ENCODE measurements around the gene ASB18. TPM values are rescaled to one million over a fixed set of nuclear protein-coding genes. Genes with fewer than 3 reads are reported as not detected.

ASB18 gene
- total and polyA plus RNA-seq, 2 of the 8 experiments (the other 6 are each of a cell fraction or from before 2014, with no cell fraction given), result not detected

DNA sequence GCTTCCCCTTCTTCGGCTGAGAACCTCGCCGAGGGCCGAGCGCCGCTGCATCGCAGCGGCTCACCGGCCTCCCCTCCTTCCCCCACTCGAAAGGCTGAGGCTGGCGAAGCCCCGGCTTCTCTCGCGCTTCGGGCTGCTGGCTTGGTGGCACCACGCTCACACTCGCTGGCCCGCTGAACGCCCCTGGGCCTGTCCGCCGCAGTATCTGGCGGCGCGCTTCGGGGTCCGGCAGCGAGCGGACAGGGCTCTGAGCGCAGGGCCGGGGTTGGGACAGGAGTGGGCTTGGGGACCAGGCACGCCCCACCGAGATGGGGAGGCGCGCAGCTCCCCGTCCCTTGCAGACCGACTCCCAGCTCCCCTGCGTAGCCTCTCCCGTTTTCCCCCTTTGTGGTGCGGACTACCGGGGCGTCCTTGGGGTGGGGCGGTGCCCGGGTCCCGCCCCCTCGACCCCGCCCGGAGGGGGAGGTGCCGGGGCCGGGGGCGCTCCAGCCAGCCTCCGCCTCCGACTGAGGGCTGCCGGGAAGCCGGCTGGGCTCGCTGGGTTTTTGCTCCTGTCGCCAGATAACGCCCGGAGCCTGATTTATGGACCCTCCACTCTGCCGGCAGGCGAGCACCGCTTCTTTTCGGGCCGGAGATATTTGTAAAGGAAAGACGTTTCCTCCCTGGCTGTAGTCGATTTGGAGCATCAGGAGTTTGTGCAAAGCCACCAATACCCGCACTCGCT is 99.8 kb downstream of the ASB18 start:
- Histone ChIP-seq H3K14ac (ENCODE audit: insufficient read length) (no peak overlapping the region), H3K18ac (ENCODE audit: extremely low read depth, low read length) (peak overlapping the region; percentile 87), H3K9ac (replicated peaks in 1 of 4; ENCODE audit: extremely low read depth in 1 of 4, low read depth in 3 of 4, low read length in 3 of 4) (no peak overlapping the region), H3K23ac (ENCODE audit: insufficient read length) (no peak overlapping the region), H3K4me1 (replicated peaks in 1 of 4; ENCODE audit: control insufficient read depth in 3 of 4, insufficient read depth in 4 of 4, low read length in 3 of 4) (peaks cover 12 to 50% (median 42%) of the 10 kb centered on the region in 4 experiments), H2BK20ac (ENCODE audit: low read length) (no peak overlapping the region), H3K27me3 (replicated peaks in 1 of 4; ENCODE audit: control insufficient read depth in 3 of 4, extremely low read depth in 1 of 4, insufficient read depth in 3 of 4, low read length in 3 of 4) (peaks cover 90 to 99% (median 95%) of the 10 kb centered on the region in 4 experiments), H2BK15ac (ENCODE audit: low read length) (no peak overlapping the region; the same call in 1 of the 2 replicates), H3K79me1 (ENCODE audit: low read depth, low read length) (no peaks in the 10 kb centered on the region), H3K27ac (ENCODE audit: low read depth, low read length) (no peak overlapping the region), H3K79me2 (ENCODE audit: control insufficient read depth in 1 of 2, insufficient read depth in 2 of 2, low read length in 2 of 2) (no peaks in the 10 kb centered on the region), H3K4me2 (ENCODE audit: insufficient read depth in 1 of 2, low read depth in 2 of 2, low read length in 2 of 2) (peak overlapping the region; percentile 47 to 72), H2BK120ac (replicated peaks; ENCODE audit: low read depth, low read length) (no peak overlapping the region), H3K23me2 (ENCODE audit: low read depth, low read length) (peaks cover 23% of the 10 kb centered on the region; the same call in 1 of the 2 replicates), H4K91ac (replicated peaks; ENCODE audit: insufficient read length, low read length) (peak overlapping the region; percentile 65), H3K36me3 (ENCODE audit: control insufficient read depth in 2 of 4, insufficient read depth in 4 of 4, low read length in 3 of 4) (peaks cover 0 to 4% (median 0%) of the 10 kb centered on the region in 4 experiments; a peak in 2 of 8 replicates), H2BK5ac (ENCODE audit: low read depth, low read length) (peak overlapping the region; percentile 66; the same call in 1 of the 2 replicates), H2AK5ac (ENCODE audit: low read depth, low read length) (no peak overlapping the region), H3K56ac (replicated peaks; ENCODE audit: insufficient read length, low read depth, low read length) (no peak overlapping the region), H3K4ac (replicated peaks; ENCODE audit: insufficient read length, low read depth, low read length) (no peak overlapping the region), H3K4me3 (ENCODE audit: extremely low read depth in 1 of 4, insufficient read depth in 2 of 4, low read depth in 3 of 4, low read length in 4 of 4) (peak overlapping the region; percentile 7 to 60 (median 32)), H4K20me1 (replicated peaks in 1 of 2; ENCODE audit: control insufficient read depth in 1 of 2, insufficient read depth in 2 of 2, low read length in 2 of 2) (peaks cover 18% of the 10 kb centered on the region in 2 experiments), H4K5ac (ENCODE audit: insufficient read length, low read depth, low read length) (no peak overlapping the region), H2AFZ (ENCODE audit: low read length) (no peak overlapping the region), H2BK12ac (ENCODE audit: low read depth, low read length) (0 out of 2 replicates have a peak overlapping the region, but pooled peaks have one; percentile 27), H4K8ac (ENCODE audit: extremely low read depth, insufficient read depth, low read length) (no peak overlapping the region; the same call in 1 of the 2 replicates), H3K9me3 (ENCODE audit: insufficient read depth in 2 of 2, low read depth in 1 of 2, low read length in 1 of 2) (no peaks in the 10 kb centered on the region)
- FAIRE-seq, result no peak
- POLR2A ChIA-PET (ENCODE audit: partially characterized antibody), result no interaction called here
- peak in 1 of 2 experiments; percentile 81 for DNase-seq (ENCODE audit: low read depth in 1 of 2, low spot score in 2 of 2)
- WGBS, 2 experiments (ENCODE audit: extremely low coverage in 1 of 2, insufficient coverage in 1 of 2, insufficient read length in 1 of 2, insufficient replicate concordance in 2 of 2, low coverage in 1 of 2, low lambda C conversion rate in 2 of 2, missing lambda C conversion rate in 1 of 2), result 1% methylated on average over 43 of the region's 67 CpGs; no CpG with 5 or more reads in 1 of the 2 experiments
- CTCF ChIA-PET (ENCODE audit: partially characterized antibody), result interaction anchor here (1.0 to 2.9 kb wide), 3 partner anchors 10 to 14 kb away, joined by 4 to 16 read pairs (median 6); no protein-coding TSS in a partner anchor
- TF ChIP-seq TBP (IDR thresholded peaks at IDR 0.05; ENCODE audit: low read depth, low read length), result peak; percentile 18; the same call in 1 of the 2 replicates
- TF ChIP-seq, protein P1, sequence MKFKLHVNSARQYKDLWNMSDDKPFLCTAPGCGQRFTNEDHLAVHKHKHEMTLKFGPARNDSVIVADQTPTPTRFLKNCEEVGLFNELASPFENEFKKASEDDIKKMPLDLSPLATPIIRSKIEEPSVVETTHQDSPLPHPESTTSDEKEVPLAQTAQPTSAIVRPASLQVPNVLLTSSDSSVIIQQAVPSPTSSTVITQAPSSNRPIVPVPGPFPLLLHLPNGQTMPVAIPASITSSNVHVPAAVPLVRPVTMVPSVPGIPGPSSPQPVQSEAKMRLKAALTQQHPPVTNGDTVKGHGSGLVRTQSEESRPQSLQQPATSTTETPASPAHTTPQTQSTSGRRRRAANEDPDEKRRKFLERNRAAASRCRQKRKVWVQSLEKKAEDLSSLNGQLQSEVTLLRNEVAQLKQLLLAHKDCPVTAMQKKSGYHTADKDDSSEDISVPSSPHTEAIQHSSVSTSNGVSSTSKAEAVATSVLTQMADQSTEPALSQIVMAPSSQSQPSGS (IDR thresholded peaks at IDR 0.05; ENCODE audit: low read length), result no peak
- peak; percentile 60; the same call in 1 of the 2 replicates for TF ChIP-seq SUZ12 (IDR thresholded peaks at IDR 0.05; ENCODE audit: low read length)
- TF ChIP-seq, protein P2, sequence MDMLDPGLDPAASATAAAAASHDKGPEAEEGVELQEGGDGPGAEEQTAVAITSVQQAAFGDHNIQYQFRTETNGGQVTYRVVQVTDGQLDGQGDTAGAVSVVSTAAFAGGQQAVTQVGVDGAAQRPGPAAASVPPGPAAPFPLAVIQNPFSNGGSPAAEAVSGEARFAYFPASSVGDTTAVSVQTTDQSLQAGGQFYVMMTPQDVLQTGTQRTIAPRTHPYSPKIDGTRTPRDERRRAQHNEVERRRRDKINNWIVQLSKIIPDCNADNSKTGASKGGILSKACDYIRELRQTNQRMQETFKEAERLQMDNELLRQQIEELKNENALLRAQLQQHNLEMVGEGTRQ (IDR thresholded peaks at IDR 0.05; ENCODE audit: low read length), result no peak
- TF ChIP-seq RAD21 (IDR thresholded peaks at IDR 0.05 in 1 of 2, conservative IDR thresholded peaks at IDR 0.05 in 1 of 2; ENCODE audit: low read depth in 2 of 2, low read length in 2 of 2), result no peak
- TF ChIP-seq RNF2 (IDR thresholded peaks at IDR 0.05; ENCODE audit: borderline replicate concordance, low read depth, low read length, missing control alignments, poor library complexity, severe bottlenecking), result peak; percentile 60
- no peak for TF ChIP-seq KDM1A (IDR thresholded peaks at IDR 0.05; ENCODE audit: borderline replicate concordance, low read length)

Measured in H1 (cell line).